ENCODE data around the gene SFXN2.
"Not testable (repeated sequence)": the region's sequence is repeated elsewhere in the genome, so short reads cannot be mapped to it uniquely, and the experiment has no call there.

Gene SFXN2

GRCh38 chr10:102713814-102714620 lies 419 bp upstream of the SFXN2 start, which contains the start of gene ARL3:
Gene ARL3, minus strand, starts transcription at chr10:102714397. Its CDS starts 122 bp downstream, at chr10:102714275.
- peak; percentile 99 for DNase-seq
- in situ Hi-C loops (cut with HindIII; ENCODE audit: low pct_ligation_motif_present, low pct_unique_long_range_greater_than_20kb, low sequenced_read_pairs) = no loop called here

GRCh38 chr10:102715880-102716279 lies 1.4 kb downstream of the SFXN2 start:
- DNase-seq = no peak
- in situ Hi-C loops (cut with HindIII; ENCODE audit: low pct_ligation_motif_present, low pct_unique_long_range_greater_than_20kb, low sequenced_read_pairs) = no loop called here

- in situ Hi-C loops (cut with HindIII; ENCODE audit: low pct_ligation_motif_present, low pct_unique_long_range_greater_than_20kb, low sequenced_read_pairs); DNase-seq: not testable (repeated sequence)
Observed at GRCh38 chr10:102716900-102717565, 2.6 kb downstream of the SFXN2 start.

- in situ Hi-C loops (cut with HindIII; ENCODE audit: low pct_ligation_motif_present, low pct_unique_long_range_greater_than_20kb, low sequenced_read_pairs) = no loop called here
- no peak for DNase-seq
Observed at GRCh38 chr10:102718220-102718619, 3.8 kb downstream of the SFXN2 start.

GRCh38 chr10:102720337-102720736 lies 5.9 kb downstream of the SFXN2 start:
- in situ Hi-C loops (cut with HindIII; ENCODE audit: low pct_ligation_motif_present, low pct_unique_long_range_greater_than_20kb, low sequenced_read_pairs) = no loop called here
- no peak for DNase-seq

GRCh38 chr10:102720775-102721301 lies 6.4 kb downstream of the SFXN2 start:
- no peak for DNase-seq
- in situ Hi-C loops (cut with HindIII; ENCODE audit: low pct_ligation_motif_present, low pct_unique_long_range_greater_than_20kb, low sequenced_read_pairs) = no loop called here

- in situ Hi-C loops (cut with HindIII; ENCODE audit: low pct_ligation_motif_present, low pct_unique_long_range_greater_than_20kb, low sequenced_read_pairs) = no loop called here
- DNase-seq = no peak
Observed at GRCh38 chr10:102721954-102722353, 7.5 kb downstream of the SFXN2 start.

GRCh38 chr10:102723989-102724388 lies 9.6 kb downstream of the SFXN2 start:
- no peak for DNase-seq
- in situ Hi-C loops (cut with HindIII; ENCODE audit: low pct_ligation_motif_present, low pct_unique_long_range_greater_than_20kb, low sequenced_read_pairs) = no loop called here

GRCh38 chr10:102726274-102726673 lies 11.8 kb downstream of the SFXN2 start:
- no peak for DNase-seq
- in situ Hi-C loops (cut with HindIII; ENCODE audit: low pct_ligation_motif_present, low pct_unique_long_range_greater_than_20kb, low sequenced_read_pairs) = no loop called here

GRCh38 chr10:102727037-102727818 lies 12.8 kb downstream of the SFXN2 start:
- in situ Hi-C loops (cut with HindIII; ENCODE audit: low pct_ligation_motif_present, low pct_unique_long_range_greater_than_20kb, low sequenced_read_pairs) = no loop called here
- DNase-seq = no peak

- peak; percentile 79 for DNase-seq
- in situ Hi-C loops (cut with HindIII; ENCODE audit: low pct_ligation_motif_present, low pct_unique_long_range_greater_than_20kb, low sequenced_read_pairs) = no loop called here
Observed at GRCh38 chr10:102729029-102730026, 14.9 kb downstream of the SFXN2 start.

- in situ Hi-C loops (cut with HindIII; ENCODE audit: low pct_ligation_motif_present, low pct_unique_long_range_greater_than_20kb, low sequenced_read_pairs) = no loop called here
- DNase-seq = no peak
Observed at GRCh38 chr10:102731222-102731800, 16.9 kb downstream of the SFXN2 start.

- DNase-seq = no peak
- in situ Hi-C loops (cut with HindIII; ENCODE audit: low pct_ligation_motif_present, low pct_unique_long_range_greater_than_20kb, low sequenced_read_pairs) = no loop called here
Observed at GRCh38 chr10:102732661-102733060, 18.2 kb downstream of the SFXN2 start.

- DNase-seq = no peak
Observed at GRCh38 chr10:102735065-102735562, 20.7 kb downstream of the SFXN2 start.

GRCh38 chr10:102738692-102739121 lies 24.3 kb downstream of the SFXN2 start:
- in situ Hi-C loops (cut with HindIII; ENCODE audit: low pct_ligation_motif_present, low pct_unique_long_range_greater_than_20kb, low sequenced_read_pairs) = no loop called here
- DNase-seq = no peak

More at GRCh38 chr10:102735065-102735562, 20.7 kb downstream of the SFXN2 start:
- in situ Hi-C loops (cut with HindIII; ENCODE audit: low pct_ligation_motif_present, low pct_unique_long_range_greater_than_20kb, low sequenced_read_pairs) = no loop called here

- in situ Hi-C loops (cut with HindIII; ENCODE audit: low pct_ligation_motif_present, low pct_unique_long_range_greater_than_20kb, low sequenced_read_pairs) = no loop called here
- DNase-seq = no peak
Observed at GRCh38 chr10:102740229-102740628, 25.8 kb downstream of the SFXN2 start.

GRCh38 chr10:102741726-102742237 lies 27.3 kb downstream of the SFXN2 start:
- in situ Hi-C loops (cut with HindIII; ENCODE audit: low pct_ligation_motif_present, low pct_unique_long_range_greater_than_20kb, low sequenced_read_pairs) = no loop called here

More at GRCh38 chr10:102741726-102742237, 27.3 kb downstream of the SFXN2 start:
- no peak for DNase-seq

Measured in ACHN (cell line).